Naive thymus-derived CD4-positive, alpha-beta T cell (primary cell): ENCODE data around the gene SLC9A4. TPM values are rescaled to one million over a fixed set of nuclear protein-coding genes. Genes with fewer than 3 reads are reported as not detected.

Experiments
- ATAC-seq: fragments of 150-1000 bp; cut with Tn5 transposase; 2 replicates; pipeline ENCODE4 v1.10.0; 2021; ENCODE audit warnings: mild to moderate bottlenecking, moderate library complexity
- CTCF ChIA-PET: fragments of 350-600 bp; sonication (Branson Sonifier 250); formaldehyde crosslinking; loops from one replicate; lab custom pipeline; 2021; ENCODE audit warnings: antibody characterized with exemption; lab: Charles Lee
- POLR2A ChIA-PET: fragments of 350-600 bp; sonication (Branson Sonifier 250); formaldehyde crosslinking; loops from one replicate; lab custom pipeline; 2021; ENCODE audit warnings: antibody characterized with exemption, inconsistent platforms; lab: Charles Lee
- DNase-seq, 9 donors: peaks; one replicate each; pipeline versions ENCODE4 v3.0.0 to v3.0.0-alpha.2; 2020 to 2022; ENCODE audit warnings: mixed read lengths in 1 of 9
- H3K27ac ChIP-seq: one replicate; pipeline ENCODE4 v1.7.0; 2013; ENCODE audit warnings: mild to moderate bottlenecking, low read depth, low read length, moderate library complexity
- H3K27me3 ChIP-seq, 2 donors: one replicate each; pipeline ENCODE4 v1.7.0; 2013; ENCODE audit warnings: low read length in 2 of 2, mild to moderate bottlenecking in 2 of 2, moderate library complexity in 2 of 2; ENCODE audit not compliant: control insufficient read depth in 2 of 2, insufficient read depth in 2 of 2
- H3K36me3 ChIP-seq, 3 experiments: 1 replicate in 2 of 3; 2 replicates in 1 of 3; pipeline ENCODE4 v1.7.0; 2013; ENCODE audit warnings: low read length in 3 of 3, mild to moderate bottlenecking in 3 of 3, moderate library complexity in 1 of 3; ENCODE audit not compliant: insufficient read depth in 3 of 3, control insufficient read depth in 2 of 3
- H3K4me1 ChIP-seq, 2 donors: one replicate each; pipeline ENCODE4 v1.7.0; 2013; ENCODE audit warnings: low read length in 2 of 2, mild to moderate bottlenecking in 2 of 2, moderate library complexity in 1 of 2; ENCODE audit not compliant: control insufficient read depth in 2 of 2, insufficient read depth in 2 of 2
- H3K4me3 ChIP-seq: 2 replicates; pipeline ENCODE4 v1.7.0; 2013; ENCODE audit warnings: mild to moderate bottlenecking, low read length
- H3K9me3 ChIP-seq, 3 experiments: 1 replicate in 2 of 3; 2 replicates in 1 of 3; pipeline ENCODE4 v1.7.0; 2013; ENCODE audit warnings: low read length in 3 of 3; ENCODE audit not compliant: control insufficient read depth in 2 of 3
- H3K27ac Mint-ChIP-seq, 9 donors: one replicate each; pipeline ENCODE4 v1.8.0; 2020 to 2022; ENCODE audit warnings: mixed read lengths in 9 of 9, mild to moderate bottlenecking in 8 of 9, moderate library complexity in 5 of 9, inconsistent platforms in 2 of 9
- H3K27me3 Mint-ChIP-seq, 5 donors: one replicate each; pipeline ENCODE4 v1.8.0; 2021 to 2022; ENCODE audit warnings: mixed read lengths in 5 of 5, mild to moderate bottlenecking in 1 of 5
- H3K36me3 Mint-ChIP-seq, 5 donors: one replicate each; pipeline ENCODE4 v1.8.0; 2020 to 2022; ENCODE audit warnings: mixed read lengths in 5 of 5, mild to moderate bottlenecking in 3 of 5, inconsistent platforms in 1 of 5
- H3K4me1 Mint-ChIP-seq, 7 donors: one replicate each; pipeline ENCODE4 v1.8.0; 2020 to 2022; ENCODE audit warnings: mixed read lengths in 7 of 7, mild to moderate bottlenecking in 3 of 7, inconsistent platforms in 1 of 7
- H3K4me3 Mint-ChIP-seq, 10 donors: one replicate each; pipeline ENCODE4 v1.8.0; 2020 to 2022; ENCODE audit warnings: mild to moderate bottlenecking in 10 of 10, mixed read lengths in 10 of 10, moderate library complexity in 6 of 10, inconsistent platforms in 2 of 10
- H3K9me3 Mint-ChIP-seq, 11 donors: one replicate each; pipeline ENCODE4 v1.8.0; 2020 to 2022; ENCODE audit warnings: mixed read lengths in 11 of 11, mild to moderate bottlenecking in 4 of 11, inconsistent platforms in 1 of 11, moderate library complexity in 1 of 11
- intact Hi-C, 2 donors: fragments of 100-400 bp; cut with micrococcal nuclease; formaldehyde crosslinking; loops; one replicate each; pipeline ENCODE4 v1.15.1; 2023
- polyA plus RNA-seq, 2 donors: library from polyadenylated mRNA; unstranded; fragments of 300-500 nt; fragmentation: Illumina TruSeq; gene quantifications; one replicate each; pipeline ENCODE4 v1.2.3, GENCODE V29; 2021
- total RNA-seq, 6 experiments: library from RNA in 5 of 6; stranded (reverse) in 5 of 6; gene quantifications; 1 replicate in 5 of 6; 2 replicates in 1 of 6; pipeline ENCODE4 v1.2.3 and lab custom pipeline; 2021 to 2026

Gene SLC9A4
- total and polyA plus RNA-seq, 7 experiments from 2014 or later: 0.05 to 0.15 (median 0.08) TPM; not detected in 2

GRCh38 chr2:102520801-102521200, 47.8 kb downstream of the SLC9A4 start:
- Histone ChIP-seq H3K9me3 (no peaks in the 10 kb centered on the region), H3K4me1 (no peaks in the 10 kb centered on the region), H3K36me3 (no peaks in the 10 kb centered on the region), H3K4me3 (no peak overlapping the region), H3K27me3 (no peaks in the 10 kb centered on the region), H3K27ac (no peak overlapping the region)
- no peaks in the 10 kb centered on the region for H3K36me3 Mint-ChIP-seq
- H3K27ac Mint-ChIP-seq: no peak overlapping the region
- no peaks in the 10 kb centered on the region for H3K9me3 Mint-ChIP-seq
- intact Hi-C loops: loop anchor here in 1 of 2 donors (5.0 to 10.0 kb wide), 2 partner anchors 96 to 184 kb away; partner anchors contain the start of gene SLC9A2
- ATAC-seq (no peak), DNase-seq (no peak)
- POLR2A ChIA-PET: no interaction called here
- H3K4me3 Mint-ChIP-seq: no peak overlapping the region
- CTCF ChIA-PET: no interaction called here
- H3K27me3 Mint-ChIP-seq: peaks cover 0 to 5% (median 0%) of the 10 kb centered on the region in 5 donors
- peaks cover 0 to 10% (median 0%) of the 10 kb centered on the region in 7 donors for H3K4me1 Mint-ChIP-seq

- no peaks in the 10 kb centered on the region for H3K9me3 ChIP-seq
- Mint-ChIP-seq H3K4me3 (no peak overlapping the region), H3K9me3 (no peaks in the 10 kb centered on the region), H3K36me3 (no peaks in the 10 kb centered on the region), H3K27me3 (peaks cover 0 to 5% (median 2%) of the 10 kb centered on the region in 5 donors), H3K27ac (no peak overlapping the region), H3K4me1 (peaks cover 0 to 10% (median 0%) of the 10 kb centered on the region in 7 donors)
- DNase-seq: no peak
- H3K27ac ChIP-seq: no peak overlapping the region
- no peaks in the 10 kb centered on the region for H3K36me3 ChIP-seq
- ATAC-seq: no peak
- H3K4me1 ChIP-seq: no peaks in the 10 kb centered on the region
- POLR2A ChIA-PET: no interaction called here
- no peak overlapping the region for H3K4me3 ChIP-seq
- intact Hi-C loops: loop anchor here in 1 of 2 donors (5.0 to 10.0 kb wide), 2 partner anchors 95 to 183 kb away; partner anchors contain the start of gene SLC9A2
- no peaks in the 10 kb centered on the region for H3K27me3 ChIP-seq
- CTCF ChIA-PET: no interaction called here
Measured at GRCh38 chr2:102522162-102522561, 49.1 kb downstream of the SLC9A4 start.

- Histone ChIP-seq H3K4me1 (no peaks in the 10 kb centered on the region), H3K4me3 (no peak overlapping the region), H3K27me3 (no peaks in the 10 kb centered on the region), H3K9me3 (no peaks in the 10 kb centered on the region), H3K27ac (no peak overlapping the region), H3K36me3 (no peaks in the 10 kb centered on the region)
- ChIA-PET POLR2A (no interaction called here), CTCF (interaction anchor here (0.7 kb wide), 1 partner anchor 168 kb away, joined by 3 read pairs; no protein-coding TSS in a partner anchor)
- Mint-ChIP-seq H3K27me3 (peaks cover 0 to 5% (median 3%) of the 10 kb centered on the region in 5 donors), H3K9me3 (no peaks in the 10 kb centered on the region), H3K36me3 (no peaks in the 10 kb centered on the region), H3K27ac (no peak overlapping the region), H3K4me3 (no peak overlapping the region), H3K4me1 (peaks cover 0 to 10% (median 0%) of the 10 kb centered on the region in 7 donors)
- peak; percentile 70 for ATAC-seq
- intact Hi-C loops: loop anchor here in 1 of 2 donors (5.0 to 10.0 kb wide), 2 partner anchors 94 to 182 kb away; partner anchors contain the start of gene SLC9A2
- no peak for DNase-seq
Measured at GRCh38 chr2:102522890-102523289, 49.9 kb downstream of the SLC9A4 start.

DNA sequence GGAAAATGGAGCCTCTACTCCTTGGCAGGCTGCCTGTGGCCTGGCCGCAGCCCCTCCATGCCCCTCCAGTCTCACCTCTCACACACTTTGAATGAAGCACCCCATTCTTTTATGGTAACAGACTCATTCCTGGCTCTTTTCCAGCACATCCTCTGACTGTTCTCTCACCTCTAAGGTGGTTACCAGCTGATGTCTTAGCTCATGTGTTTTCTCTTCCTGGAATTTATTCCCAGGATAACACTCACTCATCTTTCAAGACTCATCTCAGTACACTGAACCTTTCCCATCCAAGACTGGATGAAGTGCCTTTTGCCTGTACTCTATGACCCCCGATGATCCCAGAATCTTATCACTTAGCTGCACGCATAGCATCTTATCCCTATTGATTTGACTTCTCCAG, 50.6 kb downstream of the SLC9A4 start:
- no peaks in the 10 kb centered on the region for H3K27me3 ChIP-seq
- no peaks in the 10 kb centered on the region for H3K9me3 Mint-ChIP-seq
- no peak overlapping the region for H3K4me3 ChIP-seq
- intact Hi-C loops: loop anchor here in 1 of 2 donors (5.0 to 10.0 kb wide), 2 partner anchors 94 to 181 kb away; partner anchors contain the start of gene SLC9A2
- H3K4me1 Mint-ChIP-seq: peaks cover 0 to 10% (median 0%) of the 10 kb centered on the region in 7 donors
- ATAC-seq (no peak), DNase-seq (no peak)
- no peak overlapping the region for H3K4me3 Mint-ChIP-seq
- no peak overlapping the region for H3K27ac Mint-ChIP-seq
- H3K4me1 ChIP-seq: no peaks in the 10 kb centered on the region
- ChIA-PET POLR2A (no interaction called here), CTCF (no interaction called here)
- no peaks in the 10 kb centered on the region for H3K36me3 ChIP-seq
- no peak overlapping the region for H3K27ac ChIP-seq
- H3K9me3 ChIP-seq: no peaks in the 10 kb centered on the region
- peaks cover 0 to 5% (median 3%) of the 10 kb centered on the region in 5 donors for H3K27me3 Mint-ChIP-seq
- no peaks in the 10 kb centered on the region for H3K36me3 Mint-ChIP-seq

DNA sequence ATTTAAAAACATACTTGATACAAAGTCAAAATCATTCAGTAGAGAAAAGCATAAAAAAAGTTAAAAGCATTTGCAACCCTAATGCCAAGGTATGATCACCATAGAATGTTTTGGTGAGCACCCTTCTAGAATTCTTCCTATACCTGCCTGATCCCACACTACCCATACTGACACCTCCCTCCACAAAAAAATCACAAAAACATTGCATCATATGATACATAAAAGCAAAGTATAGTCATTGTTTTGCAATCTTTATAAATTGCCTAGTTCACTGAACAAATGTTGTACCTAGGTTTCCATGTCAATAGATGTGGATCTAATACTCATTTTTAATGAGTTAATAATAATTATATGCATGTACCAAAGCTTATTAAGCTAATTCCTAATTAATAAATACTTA, 54.1 kb downstream of the SLC9A4 start:
- no peaks in the 10 kb centered on the region for H3K9me3 Mint-ChIP-seq
- CTCF ChIA-PET: no interaction called here
- Histone ChIP-seq H3K9me3 (no peaks in the 10 kb centered on the region), H3K27me3 (no peaks in the 10 kb centered on the region), H3K27ac (no peak overlapping the region), H3K4me1 (no peaks in the 10 kb centered on the region), H3K36me3 (no peaks in the 10 kb centered on the region), H3K4me3 (no peak overlapping the region)
- DNase-seq (no peak), ATAC-seq (no peak)
- peaks cover 0 to 10% (median 0%) of the 10 kb centered on the region in 7 donors for H3K4me1 Mint-ChIP-seq
- intact Hi-C loops: loop anchor here in 1 of 2 donors (10.0 kb wide), 1 partner anchor 178 kb away; no protein-coding TSS in a partner anchor
- POLR2A ChIA-PET: no interaction called here
- no peaks in the 10 kb centered on the region for H3K36me3 Mint-ChIP-seq
- peaks cover 0 to 28% (median 9%) of the 10 kb centered on the region in 5 donors for H3K27me3 Mint-ChIP-seq
- no peak overlapping the region for H3K27ac Mint-ChIP-seq
- no peak overlapping the region for H3K4me3 Mint-ChIP-seq

GRCh38 chr2:102538491-102538890, 65.5 kb downstream of the SLC9A4 start:
- peaks cover 8 to 33% (median 19%) of the 10 kb centered on the region in 5 donors for H3K27me3 Mint-ChIP-seq
- no peak overlapping the region for H3K27ac ChIP-seq
- H3K36me3 Mint-ChIP-seq: peaks cover 0 to 4% (median 0%) of the 10 kb centered on the region in 5 donors
- POLR2A ChIA-PET: no interaction called here
- no peak overlapping the region for H3K27ac Mint-ChIP-seq
- DNase-seq (no peak), ATAC-seq (no peak)
- no peaks in the 10 kb centered on the region for H3K9me3 ChIP-seq
- no peaks in the 10 kb centered on the region for H3K4me1 Mint-ChIP-seq
- H3K4me3 ChIP-seq: no peak overlapping the region
- intact Hi-C loops: no loop called here
- H3K4me3 Mint-ChIP-seq: no peak overlapping the region
- H3K4me1 ChIP-seq: no peaks in the 10 kb centered on the region
- H3K9me3 Mint-ChIP-seq: peaks cover 0 to 2% (median 0%) of the 10 kb centered on the region in 11 donors
- CTCF ChIA-PET: no interaction called here
- H3K36me3 ChIP-seq: no peaks in the 10 kb centered on the region
- peaks cover 0 to 3% of the 10 kb centered on the region in 2 donors for H3K27me3 ChIP-seq

GRCh38 chr2:102540882-102541281, 67.9 kb downstream of the SLC9A4 start:
- H3K27ac Mint-ChIP-seq: no peak overlapping the region
- H3K9me3 Mint-ChIP-seq: peaks cover 0 to 6% (median 0%) of the 10 kb centered on the region in 11 donors
- peaks cover 8 to 41% (median 10%) of the 10 kb centered on the region in 5 donors for H3K27me3 Mint-ChIP-seq
- no peaks in the 10 kb centered on the region for H3K4me1 Mint-ChIP-seq
- Histone ChIP-seq H3K27ac (no peak overlapping the region), H3K4me3 (no peak overlapping the region), H3K27me3 (peaks cover 0 to 3% of the 10 kb centered on the region in 2 donors), H3K36me3 (no peaks in the 10 kb centered on the region), H3K4me1 (no peaks in the 10 kb centered on the region), H3K9me3 (no peaks in the 10 kb centered on the region)
- H3K4me3 Mint-ChIP-seq: no peak overlapping the region
- H3K36me3 Mint-ChIP-seq: no peaks in the 10 kb centered on the region
- POLR2A ChIA-PET: no interaction called here
- DNase-seq (no peak), ATAC-seq (no peak)
- CTCF ChIA-PET: no interaction called here
- intact Hi-C loops: no loop called here
